Head of caudate nucleus (tissue), 42 donors: ENCODE results near the gene KCNK2.

Source experiments
- DNase-seq, 42 donors: peaks; one replicate each; pipeline versions ENCODE4 v3.0.0 to v3.0.0-alpha.2; 2020 to 2021; ENCODE audit warnings: mixed read lengths in 7 of 42
- intact Hi-C: fragments of 100-400 bp; cut with DNase I; formaldehyde crosslinking; loops from one replicate; pipeline ENCODE4 v1.15.0; 2022

KCNK2 gene

GRCh38 chr1:215087603-215088002 lies 5.1 kb downstream of the KCNK2 start:
- DNase-seq, result no peak
- intact Hi-C loops, result no loop called here

DNA sequence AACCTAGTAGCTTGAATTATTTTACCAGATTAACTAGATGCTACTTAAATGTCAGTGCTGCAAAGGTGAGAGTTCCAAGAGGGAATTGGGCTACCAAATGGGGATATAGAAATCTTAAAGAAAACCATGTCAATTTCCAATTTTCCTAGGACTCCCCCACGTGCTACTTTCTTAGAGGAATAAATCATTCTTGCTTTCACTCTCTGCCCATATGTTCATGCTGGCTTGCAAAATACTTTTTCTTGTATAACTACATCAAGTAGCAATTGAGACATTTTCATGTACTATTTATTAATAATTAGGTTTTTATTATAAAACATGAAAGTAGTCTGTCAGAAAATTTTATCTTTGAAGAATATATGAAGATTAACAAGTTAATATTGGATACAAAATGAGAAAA lies 11.8 kb downstream of the KCNK2 start:
- intact Hi-C loops, result no loop called here
- DNase-seq, result no peak

DNA sequence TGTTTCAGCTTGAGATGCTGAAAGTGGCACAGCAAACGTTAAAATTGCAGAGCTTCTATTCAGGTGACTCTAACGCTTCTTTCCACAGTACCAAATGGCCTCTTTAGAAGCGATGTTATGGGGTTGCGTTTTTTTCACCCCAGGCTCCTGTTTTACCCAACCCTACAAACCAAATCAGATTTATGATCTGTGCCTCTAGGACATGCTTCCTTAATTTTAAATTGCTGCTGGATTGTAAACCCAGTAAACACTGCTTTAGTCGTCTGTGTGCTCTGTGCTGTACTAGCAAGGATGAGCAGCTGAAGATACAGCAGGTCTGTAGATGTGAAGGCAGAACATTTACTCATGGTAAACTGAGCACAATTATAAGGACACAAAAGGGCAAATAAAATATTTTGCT lies 13.0 kb downstream of the KCNK2 start:
- intact Hi-C loops, result no loop called here
- no peak for DNase-seq

DNA sequence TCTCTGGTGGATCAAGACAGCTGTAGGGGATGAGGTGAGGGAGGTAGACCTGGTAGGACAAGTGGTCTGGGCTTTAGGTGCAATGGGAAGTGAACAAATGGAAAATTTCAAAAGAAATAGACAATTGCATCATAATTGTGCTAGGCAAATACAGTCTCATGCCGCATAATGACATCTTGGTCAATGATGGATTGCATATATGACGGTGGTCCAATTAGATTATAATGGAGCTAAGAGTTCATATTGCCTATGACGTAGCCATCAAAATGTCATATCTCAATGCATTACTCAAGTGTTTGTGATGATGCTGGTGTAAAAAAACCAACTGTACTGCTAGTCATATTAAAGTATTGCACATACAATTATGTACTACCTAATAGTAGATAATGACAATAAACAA lies 19.0 kb downstream of the KCNK2 start:
- DNase-seq, result no peak
- intact Hi-C loops, result no loop called here

DNA sequence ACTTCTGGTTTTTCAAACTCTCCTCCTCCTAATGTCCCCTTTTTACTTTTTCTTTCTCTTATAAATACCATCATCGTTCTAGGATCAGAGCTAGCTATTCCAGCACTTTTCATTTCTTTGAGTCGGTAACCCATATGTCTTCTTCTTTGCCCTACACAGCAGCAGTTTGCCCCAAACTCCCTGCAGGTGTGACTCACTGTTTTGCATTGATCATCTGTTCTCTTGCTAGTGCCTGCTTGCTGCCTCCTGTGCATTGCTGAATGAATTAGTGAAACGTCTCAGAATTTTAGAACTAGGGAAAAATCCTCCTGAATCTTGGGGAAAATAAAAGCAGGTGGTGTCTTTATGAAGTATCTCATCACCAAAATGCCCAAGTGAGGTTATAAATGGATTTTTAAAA lies 21.7 kb downstream of the KCNK2 start:
- intact Hi-C loops, result no loop called here
- DNase-seq, result peak in 34 of 42 donors; percentile 2 to 80 (median 46)

GRCh38 chr1:215106067-215106466 lies 23.5 kb downstream of the KCNK2 start:
- intact Hi-C loops, result no loop called here
- no peak for DNase-seq

- intact Hi-C loops, result no loop called here
- peak in 19 of 42 donors; percentile 7 to 60 (median 26) for DNase-seq
Observed at GRCh38 chr1:215109171-215109570, 26.6 kb downstream of the KCNK2 start.

DNA sequence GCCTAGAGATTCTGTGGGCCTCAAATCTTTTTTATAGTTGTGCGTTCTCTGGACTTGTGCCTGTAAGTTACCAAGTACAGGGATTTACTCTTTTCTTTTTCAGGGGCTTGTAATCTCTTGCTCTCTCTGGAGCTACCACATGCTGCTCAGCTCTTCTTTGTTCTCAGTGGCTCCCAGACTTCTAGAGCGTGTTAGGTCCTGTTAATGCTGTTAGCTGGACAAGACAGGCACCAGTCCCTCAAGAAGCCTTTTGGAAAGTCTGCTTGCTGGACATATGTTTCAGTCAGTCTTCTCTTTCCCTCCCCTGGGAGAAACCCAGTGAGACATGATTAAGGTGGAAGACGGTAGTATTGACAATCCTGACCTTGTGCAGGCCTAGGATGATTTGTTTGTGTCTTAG lies 29.4 kb downstream of the KCNK2 start:
- intact Hi-C loops, result no loop called here
- DNase-seq, result no peak

DNA sequence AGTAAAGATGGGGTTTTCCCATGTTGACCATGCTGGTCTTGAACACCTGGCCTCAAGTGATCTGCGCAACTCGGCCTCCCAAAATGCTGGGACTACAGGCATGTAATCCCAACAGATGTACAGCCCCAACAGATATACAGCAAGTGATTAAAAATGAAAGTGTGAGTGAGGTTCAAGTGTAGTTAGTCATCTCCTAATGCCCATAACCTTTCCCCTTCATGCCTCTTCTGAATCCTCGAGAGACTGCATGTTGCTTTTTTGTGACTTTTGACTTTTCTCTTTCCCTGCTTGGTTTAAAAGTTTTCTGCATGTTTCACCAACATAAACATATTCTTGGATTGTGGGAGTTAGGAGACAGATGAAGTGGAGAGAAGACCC lies 31.2 kb downstream of the KCNK2 start:
- intact Hi-C loops, result no loop called here
- no peak for DNase-seq

- intact Hi-C loops, result no loop called here
- peak in 1 of 42 donors; percentile 39 for DNase-seq
Observed at GRCh38 chr1:215114154-215114933, 31.8 kb downstream of the KCNK2 start.

DNA sequence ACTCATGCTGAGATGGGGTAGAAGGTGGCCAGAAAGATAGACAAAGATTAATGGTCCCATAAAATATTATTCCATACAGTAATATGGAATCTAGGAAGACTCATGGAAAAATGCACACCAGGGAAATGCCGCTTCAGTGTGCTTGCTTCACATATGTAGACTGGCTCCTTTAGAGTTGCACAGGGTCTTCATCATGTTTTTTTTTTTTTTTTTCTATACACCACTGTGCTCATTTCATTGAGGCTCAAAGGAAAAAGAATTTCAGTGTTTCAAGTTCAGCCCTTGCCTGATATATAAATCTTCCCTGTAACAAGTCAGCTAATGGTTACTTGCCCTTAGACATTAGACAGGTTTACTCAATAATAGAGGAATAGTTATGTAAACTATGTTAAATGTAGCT lies 33.2 kb downstream of the KCNK2 start:
- DNase-seq, result no peak
- intact Hi-C loops, result no loop called here

DNA sequence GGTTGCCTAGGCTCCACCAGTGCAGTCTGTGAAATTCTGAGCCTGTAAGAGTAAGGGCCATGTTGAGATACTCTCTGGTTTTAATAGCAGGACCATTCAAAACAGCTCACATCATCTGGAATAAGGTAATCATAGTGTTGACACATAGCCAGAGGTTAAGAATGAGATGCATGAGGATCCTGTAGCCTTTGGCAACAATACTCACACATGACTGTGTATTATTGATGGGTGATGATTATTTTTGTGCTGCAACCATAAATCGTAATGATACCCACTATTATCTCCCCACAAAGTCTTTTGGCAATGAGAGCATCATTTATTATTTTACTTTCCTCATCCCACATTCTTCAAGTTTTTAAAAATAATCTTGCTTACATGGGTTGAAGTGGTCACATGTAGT lies 35.5 kb downstream of the KCNK2 start:
- no peak for DNase-seq
- intact Hi-C loops, result no loop called here

GRCh38 chr1:215119056-215119455 lies 36.5 kb downstream of the KCNK2 start:
- intact Hi-C loops, result no loop called here
- no peak for DNase-seq

- intact Hi-C loops, result no loop called here
- DNase-seq, result no peak
Observed at GRCh38 chr1:215119719-215120365, 37.3 kb downstream of the KCNK2 start.

GRCh38 chr1:215128504-215128903 lies 46.0 kb downstream of the KCNK2 start:
- intact Hi-C loops, result no loop called here
- no peak for DNase-seq

DNA sequence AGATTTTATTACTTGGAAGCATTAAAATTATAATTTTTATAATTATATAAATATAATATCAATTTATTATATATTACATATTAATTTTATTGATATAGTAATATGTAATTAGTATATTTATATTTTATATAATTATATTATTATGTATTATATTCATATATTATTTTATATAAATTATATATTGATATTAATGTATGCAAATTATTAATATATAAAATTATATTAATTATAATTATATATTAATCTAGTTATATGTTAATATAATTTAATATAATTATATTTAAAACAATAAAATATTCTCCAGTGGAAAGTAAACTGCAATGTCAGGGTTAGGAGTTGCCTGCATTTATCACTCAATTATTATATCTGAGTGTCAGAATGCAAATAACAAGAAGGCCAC lies 48.8 kb downstream of the KCNK2 start:
- intact Hi-C loops, result no loop called here
- DNase-seq, result no peak

GRCh38 chr1:215132156-215132555 lies 49.6 kb downstream of the KCNK2 start:
- DNase-seq, result no peak
- intact Hi-C loops, result no loop called here

DNA sequence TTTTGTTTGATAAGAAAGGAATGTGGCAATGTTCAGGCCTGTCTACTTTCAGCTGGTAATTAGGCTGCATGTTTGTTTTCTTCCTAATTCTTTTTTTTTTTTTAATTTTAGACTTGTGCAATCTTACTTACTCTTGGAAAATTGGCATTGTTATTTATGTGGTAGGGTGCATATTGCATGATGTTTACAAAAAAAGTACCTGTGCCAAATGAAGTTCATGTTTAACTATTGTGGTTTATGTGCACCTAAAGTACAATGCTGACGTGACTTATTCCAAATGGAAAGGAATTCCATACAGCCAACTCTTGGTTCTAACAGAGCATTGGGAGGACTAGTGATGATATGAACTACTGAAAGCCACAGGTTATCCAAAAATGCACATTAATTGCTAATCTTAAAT lies 51.0 kb downstream of the KCNK2 start:
- DNase-seq, result no peak
- intact Hi-C loops, result no loop called here

GRCh38 chr1:215137985-215138384 lies 55.4 kb downstream of the KCNK2 start:
- intact Hi-C loops, result no loop called here
- DNase-seq, result no peak

GRCh38 chr1:215140135-215140534 lies 57.6 kb downstream of the KCNK2 start:
- no peak for DNase-seq
- intact Hi-C loops, result no loop called here

DNA sequence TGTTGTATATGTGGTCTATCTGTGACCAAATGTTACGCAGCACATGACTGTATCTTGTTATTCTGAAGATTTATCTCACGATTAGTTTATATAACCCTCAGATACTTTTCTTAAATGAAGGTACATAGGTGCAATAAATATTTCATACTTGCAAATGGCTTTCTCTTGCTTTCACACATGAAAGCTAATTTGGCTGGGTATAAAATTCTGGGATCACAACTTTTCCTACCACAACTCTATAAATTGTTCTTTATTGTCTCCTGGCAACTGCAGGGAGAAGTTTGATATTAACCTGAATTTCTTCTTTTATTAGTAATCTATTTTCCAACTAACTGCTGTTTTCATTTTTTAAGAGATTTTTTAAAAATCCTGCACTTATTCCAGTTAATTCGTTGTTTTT lies 58.9 kb downstream of the KCNK2 start:
- intact Hi-C loops, result no loop called here
- DNase-seq, result no peak
